Hepatocyte (in vitro differentiated cells): ENCODE data around the gene BCL11A. TPM values are rescaled to one million over a fixed set of nuclear protein-coding genes. Genes with fewer than 3 reads are reported as not detected.

Experiments
- DNase-seq: peaks from one replicate; pipeline ENCODE4 v3.0.0-alpha.2; 2016; ENCODE audit warnings: low spot score
- H2AFZ ChIP-seq: fragments of 200-600 bp; sonication (generic); 2 replicates; pipeline ENCODE4 v1.6.0; 2016; ENCODE audit warnings: antibody characterized with exemption, mild to moderate bottlenecking
- H3K27ac ChIP-seq: fragments of 200-600 bp; sonication (generic); 2 replicates; pipeline ENCODE4 v1.5.1; 2016; ENCODE audit warnings: mild to moderate bottlenecking
- H3K27me3 ChIP-seq: fragments of 200-600 bp; sonication (generic); 2 replicates; pipeline ENCODE4 v1.6.1; 2016
- H3K36me3 ChIP-seq: fragments of 200-600 bp; sonication (generic); replicated peaks from 2 replicates; pipeline ENCODE4 v1.5.1; 2016; ENCODE audit warnings: low read depth; ENCODE audit not compliant: insufficient read depth
- H3K4me1 ChIP-seq: fragments of 200-600 bp; sonication (generic); 2 replicates; pipeline ENCODE4 v1.5.1; 2016; ENCODE audit warnings: mild to moderate bottlenecking, moderate library complexity; ENCODE audit not compliant: insufficient read depth
- H3K4me2 ChIP-seq: fragments of 200-600 bp; sonication (generic); 2 replicates; pipeline ENCODE4 v1.6.0; 2016
- H3K4me3 ChIP-seq: fragments of 200-600 bp; sonication (generic); 2 replicates; pipeline ENCODE4 v1.5.1; 2016; ENCODE audit warnings: mild to moderate bottlenecking
- H3K79me2 ChIP-seq: fragments of 200-600 bp; sonication (generic); 2 replicates; pipeline ENCODE4 v1.6.0; 2017; ENCODE audit warnings: mild to moderate bottlenecking
- H3K9me2 ChIP-seq: fragments of 200-600 bp; sonication (generic); replicated peaks from 2 replicates; pipeline ENCODE4 v1.6.0; 2017; ENCODE audit warnings: mild to moderate bottlenecking; ENCODE audit not compliant: insufficient read depth
- H3K9me3 ChIP-seq: fragments of 200-600 bp; sonication (generic); 2 replicates; pipeline ENCODE4 v1.5.1; 2016; ENCODE audit warnings: low read depth, mild to moderate bottlenecking
- H4K20me1 ChIP-seq: fragments of 200-600 bp; sonication (generic); 2 replicates; pipeline ENCODE4 v1.6.0; 2016; ENCODE audit warnings: mild to moderate bottlenecking; ENCODE audit not compliant: insufficient read depth, poor library complexity, severe bottlenecking
- EZH2 ChIP-seq: fragments of 200-600 bp; sonication (generic); IDR thresholded peaks from 2 replicates; pipeline ENCODE4 v1.6.1; 2016; ENCODE audit warnings: antibody characterized with exemption, mild to moderate bottlenecking, borderline replicate concordance
- EZH2phosphoT487 ChIP-seq: fragments of 200-600 bp; sonication (generic); IDR thresholded peaks from one replicate; pipeline ENCODE4 v1.6.1; 2018; ENCODE audit warnings: antibody characterized with exemption, mild to moderate bottlenecking, low read depth, moderate library complexity; ENCODE audit not compliant: unreplicated experiment, severe bottlenecking
- WGBS: methylation state at CpG from one replicate; pipeline ENCODE4 v1.1.6; 2016; ENCODE audit warnings: low lambda C conversion rate; ENCODE audit errors: missing lambda C conversion rate; 5-methylcytosine and 5-hydroxymethylcytosine counted together
- polyA plus RNA-seq: library from polyadenylated mRNA; unstranded; fragments of >200 nt; fragmentation: Nextera tagmentation; extraction: Ambion mirVana; gene quantifications from 2 replicates; pipeline ENCODE4 v1.2.1, GENCODE V29; 2016
- total RNA-seq: library from RNA; depleted of rRNA; stranded (reverse); fragments of >200 nt; gene quantifications from 2 replicates; pipeline ENCODE4 v1.2.3, GENCODE V29; 2014
- TF ChIP-seq, protein P1 (sequence below): fragments of 200-600 bp; sonication (generic); IDR thresholded peaks from 2 replicates; pipeline ENCODE4 v1.5.1; 2016; ENCODE audit warnings: antibody characterized with exemption, mild to moderate bottlenecking; ENCODE audit not compliant: poor library complexity

Gene BCL11A
- total and polyA plus RNA-seq, 2 experiments from 2014 or later, result 14.4 to 22.6 TPM

DNA sequence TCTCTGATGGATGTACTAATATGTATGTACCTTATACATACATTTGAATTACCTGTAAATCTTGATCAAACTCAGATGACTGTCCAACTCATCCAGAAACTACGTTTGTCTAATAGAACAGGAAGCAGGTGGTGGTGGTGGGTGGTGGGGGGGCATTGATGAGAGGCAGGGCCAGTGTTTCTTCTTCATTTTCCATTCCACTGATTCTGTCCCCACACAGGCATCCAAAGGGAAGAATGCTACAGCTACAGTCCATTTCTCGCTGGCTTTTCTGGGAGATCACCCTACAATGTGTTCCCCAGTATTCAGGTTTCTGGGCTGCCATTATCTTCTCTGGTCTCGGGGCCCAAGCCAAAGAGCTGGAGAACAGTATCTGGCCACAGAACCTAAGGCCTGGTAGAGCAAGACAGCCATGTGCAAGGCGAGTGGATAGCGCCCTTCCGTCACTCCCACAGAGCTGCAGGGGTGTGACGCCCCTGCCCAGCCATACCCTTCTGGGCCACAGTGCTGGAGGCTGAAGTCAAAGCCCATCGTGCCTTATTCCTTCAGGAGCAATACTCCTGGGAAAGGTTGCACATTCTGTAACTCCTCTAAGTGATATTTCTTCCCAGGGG lies 54.5 kb downstream of the BCL11A start:
- Histone ChIP-seq H3K36me3 (no peaks in the 10 kb centered on the region), H3K79me2 (peaks cover 93% of the 10 kb centered on the region), H3K4me3 (no peak overlapping the region), H3K27me3 (no peaks in the 10 kb centered on the region), H3K4me1 (peaks cover 33% of the 10 kb centered on the region), H3K4me2 (no peak overlapping the region), H3K9me2 (no peaks in the 10 kb centered on the region), H3K9me3 (no peaks in the 10 kb centered on the region), H2AFZ (no peak overlapping the region), H3K27ac (no peak overlapping the region), H4K20me1 (peaks cover 13% of the 10 kb centered on the region)
- no peak for DNase-seq
- WGBS, result 99% methylated on average over 8 of the region's 8 CpGs
- TF ChIP-seq, protein P1, sequence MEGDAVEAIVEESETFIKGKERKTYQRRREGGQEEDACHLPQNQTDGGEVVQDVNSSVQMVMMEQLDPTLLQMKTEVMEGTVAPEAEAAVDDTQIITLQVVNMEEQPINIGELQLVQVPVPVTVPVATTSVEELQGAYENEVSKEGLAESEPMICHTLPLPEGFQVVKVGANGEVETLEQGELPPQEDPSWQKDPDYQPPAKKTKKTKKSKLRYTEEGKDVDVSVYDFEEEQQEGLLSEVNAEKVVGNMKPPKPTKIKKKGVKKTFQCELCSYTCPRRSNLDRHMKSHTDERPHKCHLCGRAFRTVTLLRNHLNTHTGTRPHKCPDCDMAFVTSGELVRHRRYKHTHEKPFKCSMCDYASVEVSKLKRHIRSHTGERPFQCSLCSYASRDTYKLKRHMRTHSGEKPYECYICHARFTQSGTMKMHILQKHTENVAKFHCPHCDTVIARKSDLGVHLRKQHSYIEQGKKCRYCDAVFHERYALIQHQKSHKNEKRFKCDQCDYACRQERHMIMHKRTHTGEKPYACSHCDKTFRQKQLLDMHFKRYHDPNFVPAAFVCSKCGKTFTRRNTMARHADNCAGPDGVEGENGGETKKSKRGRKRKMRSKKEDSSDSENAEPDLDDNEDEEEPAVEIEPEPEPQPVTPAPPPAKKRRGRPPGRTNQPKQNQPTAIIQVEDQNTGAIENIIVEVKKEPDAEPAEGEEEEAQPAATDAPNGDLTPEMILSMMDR, result no peak
- TF ChIP-seq EZH2phosphoT487 (no peak), EZH2 (no peak)

DNA sequence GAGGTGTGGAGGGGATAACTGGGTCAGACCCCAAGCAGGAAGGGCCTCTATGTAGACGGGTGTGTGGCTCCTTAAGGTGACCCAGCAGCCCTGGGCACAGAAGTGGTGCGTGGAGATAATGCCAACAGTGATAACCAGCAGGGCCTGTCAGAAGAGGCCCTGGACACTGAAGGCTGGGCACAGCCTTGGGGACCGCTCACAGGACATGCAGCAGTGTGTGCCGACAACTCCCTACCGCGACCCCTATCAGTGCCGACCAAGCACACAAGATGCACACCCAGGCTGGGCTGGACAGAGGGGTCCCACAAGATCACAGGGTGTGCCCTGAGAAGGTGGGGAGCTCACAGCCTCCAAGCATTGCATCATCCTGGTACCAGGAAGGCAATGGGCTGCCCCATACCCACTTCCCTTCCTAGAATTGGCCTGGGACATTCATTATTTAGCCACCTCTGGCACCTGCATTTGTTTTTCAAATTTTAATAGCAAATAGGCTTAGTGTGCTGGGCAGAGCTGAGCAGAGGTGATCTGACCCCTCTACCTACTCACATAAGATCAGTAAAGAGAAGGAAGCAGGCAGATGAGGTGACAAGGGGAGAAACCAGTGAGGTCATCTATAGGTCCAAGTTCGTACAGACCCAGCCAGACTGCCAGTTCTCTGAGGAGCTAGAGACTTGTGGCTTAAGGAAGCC lies 55.2 kb downstream of the BCL11A start:
- H3K9me2 ChIP-seq, result no peaks in the 10 kb centered on the region
- no peak for DNase-seq
- H3K4me3 ChIP-seq, result no peak overlapping the region
- H4K20me1 ChIP-seq, result peaks cover 7% of the 10 kb centered on the region
- no peak overlapping the region for H3K27ac ChIP-seq
- 98% methylated on average over 8 of the region's 8 CpGs for WGBS
- no peak overlapping the region for H3K4me2 ChIP-seq
- TF ChIP-seq EZH2, result no peak
- no peak for TF ChIP-seq EZH2phosphoT487
- TF ChIP-seq, protein P1, result no peak
- no peaks in the 10 kb centered on the region for H3K9me3 ChIP-seq
- no peaks in the 10 kb centered on the region for H3K36me3 ChIP-seq
- peaks cover 93% of the 10 kb centered on the region for H3K79me2 ChIP-seq
- peaks cover 38% of the 10 kb centered on the region for H3K4me1 ChIP-seq
- H3K27me3 ChIP-seq, result no peaks in the 10 kb centered on the region
- H2AFZ ChIP-seq, result no peak overlapping the region

DNA sequence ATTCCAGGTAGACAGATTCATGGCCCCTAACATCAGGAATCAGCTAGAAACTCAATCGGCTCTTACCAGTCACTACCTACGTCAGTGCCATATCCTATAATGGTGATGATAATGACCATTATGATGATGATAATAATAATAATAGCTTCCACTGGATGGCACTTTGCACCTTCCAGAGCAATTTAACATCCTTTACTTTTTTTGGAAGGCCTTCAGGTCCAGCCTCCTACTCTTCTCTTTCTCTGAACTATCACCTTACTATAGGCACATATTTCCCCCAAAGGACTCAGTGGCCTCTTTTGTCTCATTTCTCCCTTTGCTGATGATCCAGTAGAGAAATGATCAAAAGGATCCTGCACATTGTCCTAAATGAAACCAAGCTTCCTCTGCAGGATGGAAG lies 56.0 kb downstream of the BCL11A start:
- H2AFZ ChIP-seq, result no peak overlapping the region
- H3K27me3 ChIP-seq, result no peaks in the 10 kb centered on the region
- no peak overlapping the region for H3K27ac ChIP-seq
- no peaks in the 10 kb centered on the region for H3K9me3 ChIP-seq
- H4K20me1 ChIP-seq, result peaks cover under 1% of the 10 kb centered on the region
- peaks cover 93% of the 10 kb centered on the region for H3K79me2 ChIP-seq
- peaks cover 32% of the 10 kb centered on the region for H3K4me1 ChIP-seq
- H3K9me2 ChIP-seq, result no peaks in the 10 kb centered on the region
- WGBS, result 88% methylated on average over 2 of the region's 2 CpGs
- TF ChIP-seq EZH2phosphoT487 (no peak), EZH2 (no peak)
- TF ChIP-seq, protein P1, result no peak
- no peaks in the 10 kb centered on the region for H3K36me3 ChIP-seq
- no peak overlapping the region for H3K4me2 ChIP-seq
- no peak overlapping the region for H3K4me3 ChIP-seq
- no peak for DNase-seq
